ENCODE data around the gene AFF2. TPM values are rescaled to one million over a fixed set of nuclear protein-coding genes. Genes with fewer than 3 reads are reported as not detected.

AFF2 gene
- total RNA-seq, 1 donor from 2014 or later, result 0.89 TPM

GRCh38 chrX:148976571-148977400 lies 476.4 kb downstream of the AFF2 start:
- no peak for TF ChIP-seq CTCF (IDR thresholded peaks at IDR 0.05)
- no peak overlapping the region for H3K27ac Mint-ChIP-seq (ENCODE audit: unreplicated experiment)
- H3K4me3 Mint-ChIP-seq (ENCODE audit: unreplicated experiment), result no peak overlapping the region
- peaks cover 12% of the 10 kb centered on the region for H3K9me3 Mint-ChIP-seq (ENCODE audit: unreplicated experiment)
- no peaks in the 10 kb centered on the region for H3K4me1 Mint-ChIP-seq (ENCODE audit: unreplicated experiment)
- H3K36me3 Mint-ChIP-seq (ENCODE audit: unreplicated experiment), result no peaks in the 10 kb centered on the region
- DNase-seq (ENCODE audit: extremely low spot score, unreplicated experiment), result no peak
- H3K27me3 Mint-ChIP-seq (ENCODE audit: unreplicated experiment), result no peaks in the 10 kb centered on the region

- TF ChIP-seq CTCF (IDR thresholded peaks at IDR 0.05), result no peak
- no peaks in the 10 kb centered on the region for H3K4me1 Mint-ChIP-seq (ENCODE audit: unreplicated experiment)
- peaks cover 8% of the 10 kb centered on the region for H3K9me3 Mint-ChIP-seq (ENCODE audit: unreplicated experiment)
- no peaks in the 10 kb centered on the region for H3K27me3 Mint-ChIP-seq (ENCODE audit: unreplicated experiment)
- no peak for DNase-seq (ENCODE audit: extremely low spot score, unreplicated experiment)
- no peak overlapping the region for H3K4me3 Mint-ChIP-seq (ENCODE audit: unreplicated experiment)
- no peak overlapping the region for H3K27ac Mint-ChIP-seq (ENCODE audit: unreplicated experiment)
- H3K36me3 Mint-ChIP-seq (ENCODE audit: unreplicated experiment), result no peaks in the 10 kb centered on the region
These were observed 479.4 kb downstream of the AFF2 start for GRCh38 chrX:148979786-148980185.

- Mint-ChIP-seq H3K4me3 (ENCODE audit: unreplicated experiment) (no peak overlapping the region), H3K9me3 (ENCODE audit: unreplicated experiment) (peaks cover 8% of the 10 kb centered on the region), H3K27me3 (ENCODE audit: unreplicated experiment) (no peaks in the 10 kb centered on the region), H3K27ac (ENCODE audit: unreplicated experiment) (no peak overlapping the region), H3K4me1 (ENCODE audit: unreplicated experiment) (no peaks in the 10 kb centered on the region), H3K36me3 (ENCODE audit: unreplicated experiment) (no peaks in the 10 kb centered on the region)
- DNase-seq (ENCODE audit: extremely low spot score, unreplicated experiment), result no peak
- TF ChIP-seq CTCF (IDR thresholded peaks at IDR 0.05), result no peak
These were observed 483.8 kb downstream of the AFF2 start for GRCh38 chrX:148984238-148984637.

- Mint-ChIP-seq H3K27ac (ENCODE audit: unreplicated experiment) (no peak overlapping the region), H3K27me3 (ENCODE audit: unreplicated experiment) (no peaks in the 10 kb centered on the region), H3K4me1 (ENCODE audit: unreplicated experiment) (no peaks in the 10 kb centered on the region), H3K9me3 (ENCODE audit: unreplicated experiment) (peaks cover 15% of the 10 kb centered on the region), H3K4me3 (ENCODE audit: unreplicated experiment) (no peak overlapping the region), H3K36me3 (ENCODE audit: unreplicated experiment) (no peaks in the 10 kb centered on the region)
- no peak for TF ChIP-seq CTCF (IDR thresholded peaks at IDR 0.05)
- no peak for DNase-seq (ENCODE audit: extremely low spot score, unreplicated experiment)
These were observed 491.1 kb downstream of the AFF2 start for GRCh38 chrX:148991502-148991901.

- Mint-ChIP-seq H3K36me3 (ENCODE audit: unreplicated experiment) (no peaks in the 10 kb centered on the region), H3K27ac (ENCODE audit: unreplicated experiment) (no peak overlapping the region), H3K4me3 (ENCODE audit: unreplicated experiment) (no peak overlapping the region), H3K4me1 (ENCODE audit: unreplicated experiment) (no peaks in the 10 kb centered on the region), H3K9me3 (ENCODE audit: unreplicated experiment) (peaks cover 20% of the 10 kb centered on the region), H3K27me3 (ENCODE audit: unreplicated experiment) (no peaks in the 10 kb centered on the region)
- no peak for TF ChIP-seq CTCF (IDR thresholded peaks at IDR 0.05)
- no peak for DNase-seq (ENCODE audit: extremely low spot score, unreplicated experiment)
These were observed 495.2 kb downstream of the AFF2 start for GRCh38 chrX:148995661-148996060.

Data from osteocyte (in vitro differentiated cells).